Activated CD8-positive, alpha-beta T cell treated with anti-CD3 and anti-CD28 coated beads for 36 hours (primary cell): Measurements from ENCODE around the gene CLMN. TPM values are rescaled to one million over a fixed set of nuclear protein-coding genes. Genes with fewer than 3 reads are reported as not detected.

Experiments used
- ATAC-seq: fragments of 200-7000 bp; cut with Tn5 transposase; one replicate; pipeline ENCODE4 v1.10.0; 2021; ENCODE audit warnings: mild to moderate bottlenecking, moderate library complexity
- CTCF ChIA-PET: fragments of 350-600 bp; sonication (Branson Sonifier 250); formaldehyde crosslinking; loops from one replicate; lab custom pipeline; 2021; ENCODE audit warnings: antibody characterized with exemption; lab: Charles Lee
- POLR2A ChIA-PET: fragments of 350-600 bp; sonication (Branson Sonifier 250); formaldehyde crosslinking; loops from one replicate; lab custom pipeline; 2021; ENCODE audit warnings: antibody characterized with exemption; lab: Charles Lee
- DNase-seq: peaks from one replicate; pipeline ENCODE4 v3.0.0-alpha.2; 2020
- H3K27ac Mint-ChIP-seq: one replicate; pipeline ENCODE4 v1.8.0; 2021; ENCODE audit warnings: mild to moderate bottlenecking, mixed read lengths
- H3K27me3 Mint-ChIP-seq: one replicate; pipeline ENCODE4 v1.8.0; 2021; ENCODE audit warnings: mixed read lengths
- H3K36me3 Mint-ChIP-seq: one replicate; pipeline ENCODE4 v1.8.0; 2021; ENCODE audit warnings: low read depth, mixed read lengths
- H3K4me1 Mint-ChIP-seq: one replicate; pipeline ENCODE4 v1.8.0; 2021; ENCODE audit warnings: low read depth, mixed read lengths
- H3K4me3 Mint-ChIP-seq: one replicate; pipeline ENCODE4 v1.8.0; 2021; ENCODE audit warnings: mild to moderate bottlenecking, moderate library complexity, mixed read lengths
- H3K9me3 Mint-ChIP-seq: one replicate; pipeline ENCODE4 v1.8.0; 2021; ENCODE audit warnings: mixed read lengths
- CTCF ChIP-seq: fragments of 200-600 bp; IDR thresholded peaks from one replicate; pipeline ENCODE4 v1.8.0; 2022; ENCODE audit warnings: antibody characterized with exemption, mild to moderate bottlenecking
- intact Hi-C: fragments of 100-400 bp; cut with micrococcal nuclease; formaldehyde crosslinking; loops from one replicate; pipeline ENCODE4 v1.10.0; 2022
- total RNA-seq, 2 experiments: library from RNA; stranded (reverse); gene quantifications; one replicate each; pipeline ENCODE4 v1.2.3, GENCODE V29; 2021

Gene CLMN
- total RNA-seq, 2 experiments from 2014 or later: 0.31 to 0.59 TPM

GRCh38 chr14:95355422-95355821 is 35.7 kb upstream of the CLMN start:
- H3K36me3 Mint-ChIP-seq: no peaks in the 10 kb centered on the region
- no peaks in the 10 kb centered on the region for H3K4me1 Mint-ChIP-seq
- ChIA-PET POLR2A (no interaction called here), CTCF (no interaction called here)
- H3K9me3 Mint-ChIP-seq: peaks cover 6% of the 10 kb centered on the region
- DNase-seq (no peak), ATAC-seq (no peak)
- peaks cover 8% of the 10 kb centered on the region for H3K27me3 Mint-ChIP-seq
- no peak overlapping the region for H3K27ac Mint-ChIP-seq
- no peak for TF ChIP-seq CTCF
- H3K4me3 Mint-ChIP-seq: no peak overlapping the region
- intact Hi-C loops: no loop called here

GRCh38 chr14:95354834-95355233 is 35.1 kb upstream of the CLMN start:
- TF ChIP-seq CTCF: no peak
- Mint-ChIP-seq H3K27me3 (peaks cover 10% of the 10 kb centered on the region), H3K36me3 (no peaks in the 10 kb centered on the region), H3K9me3 (peaks cover 6% of the 10 kb centered on the region), H3K4me1 (no peaks in the 10 kb centered on the region), H3K27ac (no peak overlapping the region), H3K4me3 (no peak overlapping the region)
- ChIA-PET POLR2A (no interaction called here), CTCF (no interaction called here)
- DNase-seq (no peak), ATAC-seq (no peak)
- intact Hi-C loops: no loop called here

GRCh38 chr14:95353664-95354063 is 34.0 kb upstream of the CLMN start:
- H3K4me3 Mint-ChIP-seq: no peak overlapping the region
- H3K9me3 Mint-ChIP-seq: peaks cover 6% of the 10 kb centered on the region
- ChIA-PET POLR2A (no interaction called here), CTCF (no interaction called here)
- intact Hi-C loops: no loop called here
- ATAC-seq: no peak
- no peaks in the 10 kb centered on the region for H3K4me1 Mint-ChIP-seq
- no peak overlapping the region for H3K27ac Mint-ChIP-seq
- H3K27me3 Mint-ChIP-seq: peaks cover 5% of the 10 kb centered on the region
- TF ChIP-seq CTCF: no peak
- no peaks in the 10 kb centered on the region for H3K36me3 Mint-ChIP-seq
- DNase-seq: no peak

- ChIA-PET POLR2A (no interaction called here), CTCF (interaction anchor here (2.1 kb wide), 1 partner anchor 8 kb away, joined by 7 read pairs; no protein-coding TSS in a partner anchor)
- ATAC-seq (no peak), DNase-seq (no peak)
- Mint-ChIP-seq H3K36me3 (no peaks in the 10 kb centered on the region), H3K4me3 (no peak overlapping the region), H3K9me3 (peaks cover 6% of the 10 kb centered on the region), H3K27ac (no peak overlapping the region), H3K4me1 (no peaks in the 10 kb centered on the region), H3K27me3 (peaks cover 5% of the 10 kb centered on the region)
- no peak for TF ChIP-seq CTCF
- intact Hi-C loops: no loop called here
These were observed 33.3 kb upstream of the CLMN start for GRCh38 chr14:95353007-95353406.

- intact Hi-C loops: no loop called here
- H3K36me3 Mint-ChIP-seq: no peaks in the 10 kb centered on the region
- CTCF ChIA-PET: interaction anchor here (2.1 kb wide), 1 partner anchor 9 kb away, joined by 7 read pairs; no protein-coding TSS in a partner anchor
- no peak for TF ChIP-seq CTCF
- peaks cover 5% of the 10 kb centered on the region for H3K27me3 Mint-ChIP-seq
- DNase-seq: no peak
- H3K27ac Mint-ChIP-seq: no peak overlapping the region
- no peaks in the 10 kb centered on the region for H3K4me1 Mint-ChIP-seq
- H3K4me3 Mint-ChIP-seq: no peak overlapping the region
- H3K9me3 Mint-ChIP-seq: peaks cover 6% of the 10 kb centered on the region
- no peak for ATAC-seq
- POLR2A ChIA-PET: no interaction called here
These were observed 32.8 kb upstream of the CLMN start for GRCh38 chr14:95352481-95352880.
